A549 (cell line): ENCODE results near the gene LBH.

Source experiments
- ATOH8 ChIP-seq: fragments of 250-450 bp; sonication (Bioruptor Pico); IDR thresholded peaks from 2 replicates; pipeline ENCODE4 v1.5.0; 2020; ENCODE audit warnings: low read depth, mild to moderate bottlenecking, moderate library complexity
- CHD4 ChIP-seq: fragments of 200-600 bp; sonication (generic); IDR thresholded peaks from 2 replicates; pipeline ENCODE4 v1.6.1; 2016; ENCODE audit warnings: antibody characterized with exemption, mild to moderate bottlenecking, borderline replicate concordance
- CTCF ChIP-seq: fragments of >200 bp; sonication (Bioruptor Twin); formaldehyde crosslinking; IDR thresholded peaks from 3 replicates; pipeline ENCODE4 v1.5.1; 2016
- ESRRA ChIP-seq: fragments of 150-350 bp; IDR thresholded peaks from 2 replicates; pipeline ENCODE4 v1.6.1; 2014; ENCODE audit warnings: mild to moderate bottlenecking, low read length, borderline replicate concordance
- FOSL2 ChIP-seq, 2 experiments: fragments of 450-650 bp in 1 of 2; fragments of >200 bp in 1 of 2; sonication (Bioruptor Twin) in 1 of 2; formaldehyde crosslinking; IDR thresholded peaks; 2 replicates each; pipeline versions ENCODE4 v1.5.0 to v1.6.1; 2016 to 2020; ENCODE audit warnings: mild to moderate bottlenecking in 1 of 2, moderate library complexity in 1 of 2
- KDM1A ChIP-seq: fragments of 200-600 bp; sonication (generic); IDR thresholded peaks from 2 replicates; pipeline ENCODE4 v1.6.1; 2016; ENCODE audit warnings: low read depth, mild to moderate bottlenecking
- MAX ChIP-seq: IDR thresholded peaks from 2 replicates; pipeline ENCODE4 v1.6.1; 2012
- MAZ ChIP-seq: fragments of 150-350 bp; IDR thresholded peaks from 2 replicates; pipeline ENCODE4 v1.6.1; 2014; ENCODE audit warnings: antibody characterized with exemption, low read depth, low read length, borderline replicate concordance
- MYC ChIP-seq: IDR thresholded peaks from 2 replicates; pipeline ENCODE4 v1.6.1; 2012; ENCODE audit warnings: mild to moderate bottlenecking, inconsistent platforms, low read length, improper control_type of control experiment, borderline replicate concordance
- POLR2A ChIP-seq: IDR thresholded peaks from 2 replicates; pipeline ENCODE4 v1.6.1; 2012; ENCODE audit warnings: mild to moderate bottlenecking, low read length
- POLR2AphosphoS2 ChIP-seq: conservative IDR thresholded peaks from 2 replicates; pipeline ENCODE4 v1.6.1; 2012; ENCODE audit warnings: low read length, improper control_type of control experiment, inconsistent platforms
- RAD21 ChIP-seq, 2 experiments: fragments of >200 bp in 1 of 2; sonication (Bioruptor Twin) in 1 of 2; formaldehyde crosslinking in 1 of 2; IDR thresholded peaks in 1 of 2; conservative IDR thresholded peaks in 1 of 2; 2 replicates in 1 of 2; 3 replicates in 1 of 2; pipeline ENCODE4 v1.6.1; 2012 to 2018; ENCODE audit warnings: inconsistent platforms in 1 of 2
- SMC3 ChIP-seq: fragments of >200 bp; sonication (Bioruptor Twin); formaldehyde crosslinking; IDR thresholded peaks from 3 replicates; pipeline ENCODE4 v1.6.1; 2018; ENCODE audit warnings: inconsistent platforms
- ZFP36 ChIP-seq: fragments of 450-650 bp; IDR thresholded peaks from 2 replicates; pipeline ENCODE4 v1.6.1; 2014; ENCODE audit warnings: borderline replicate concordance; ENCODE audit not compliant: partially characterized antibody

- TF ChIP-seq CTCF: no peak
- no peak for TF ChIP-seq FOSL2 (IDR thresholded peaks at IDR 0.05)
- TF ChIP-seq FOSL2 (CRISPR knock-in tag; IDR thresholded peaks at IDR 0.05): no peak
- no peak for TF ChIP-seq POLR2A
- no peak for TF ChIP-seq RAD21 (conservative IDR thresholded peaks at IDR 0.05 in 1 of 2, IDR thresholded peaks at IDR 0.05 in 1 of 2)
- TF ChIP-seq KDM1A: no peak
- no peak for TF ChIP-seq MAZ
- TF ChIP-seq MAX: no peak
- TF ChIP-seq SMC3: no peak
- TF ChIP-seq CHD4: no peak
- TF ChIP-seq ATOH8 (CRISPR knock-in tag): no peak
- no peak for TF ChIP-seq ESRRA
- TF ChIP-seq ZFP36: no peak
- no peak for TF ChIP-seq MYC
- no peak for TF ChIP-seq POLR2AphosphoS2
Observed at GRCh38 chr2:30209227-30209626, 22.1 kb upstream of the LBH start.
